ENCODE results near the gene SBSN.

SBSN gene

GRCh38 chr19:35554076-35554475 lies 26.0 kb upstream of the SBSN start:
- DNase-seq (ENCODE audit: low spot score): no peak

GRCh38 chr19:35553385-35554000 lies 25.4 kb upstream of the SBSN start:
- DNase-seq (ENCODE audit: low spot score): no peak

- DNase-seq (ENCODE audit: low spot score): no peak
Observed at GRCh38 chr19:35552534-35553384, 24.6 kb upstream of the SBSN start.

GRCh38 chr19:35551091-35551810 lies 23.1 kb upstream of the SBSN start:
- no peak for DNase-seq (ENCODE audit: low spot score)

GRCh38 chr19:35549879-35550523 lies 21.9 kb upstream of the SBSN start:
- DNase-seq (ENCODE audit: low spot score): no peak

GRCh38 chr19:35549174-35549788 lies 21.2 kb upstream of the SBSN start:
- DNase-seq (ENCODE audit: low spot score): peak; percentile 96

- DNase-seq (ENCODE audit: low spot score): no peak
Observed at GRCh38 chr19:35546532-35546931, 18.4 kb upstream of the SBSN start.

- peak; percentile 68 for DNase-seq (ENCODE audit: low spot score)
Observed at GRCh38 chr19:35545855-35546381, 17.8 kb upstream of the SBSN start.

GRCh38 chr19:35545001-35545854 lies 17.1 kb upstream of the SBSN start, which contains the start of gene TMEM147:
Gene TMEM147, plus strand, starts transcription at chr19:35545626. Its CDS starts 114 bp downstream, at chr19:35545740.
- peak; percentile 100 for DNase-seq (ENCODE audit: low spot score)

GRCh38 chr19:35544110-35544802 lies 16.1 kb upstream of the SBSN start:
- no peak for DNase-seq (ENCODE audit: low spot score)

- no peak for DNase-seq (ENCODE audit: low spot score)
Observed at GRCh38 chr19:35543280-35544109, 15.4 kb upstream of the SBSN start.

GRCh38 chr19:35542209-35542608 lies 14.1 kb upstream of the SBSN start:
- no peak for DNase-seq (ENCODE audit: low spot score)

- no peak for DNase-seq (ENCODE audit: low spot score)
Observed at GRCh38 chr19:35540356-35540927, 12.3 kb upstream of the SBSN start.

- no peak for DNase-seq (ENCODE audit: low spot score)
Observed at GRCh38 chr19:35539850-35540249, 11.7 kb upstream of the SBSN start.

- no peak for DNase-seq (ENCODE audit: low spot score)
Observed at GRCh38 chr19:35539314-35539713, 11.2 kb upstream of the SBSN start.

- DNase-seq (ENCODE audit: low spot score): no peak
Observed at GRCh38 chr19:35534803-35535480, 6.8 kb upstream of the SBSN start.

GRCh38 chr19:35533822-35534392 lies 5.8 kb upstream of the SBSN start:
- no peak for DNase-seq (ENCODE audit: low spot score)
